Activated T-cell treated with anti-CD3 and anti-CD28 coated beads for 24 hours (primary cell): Measurements from ENCODE around the gene BAG5.
A peak's percentile ranks its signal among the peaks of the same experiment; 100 is the strongest.
"Not testable (repeated sequence)": the region's sequence is repeated elsewhere in the genome, so short reads cannot be mapped to it uniquely, and the experiment has no call there.

ENCODE experiments used
- DNase-seq: peaks from one replicate; pipeline ENCODE4 v3.0.0-alpha.2; 2020; ENCODE audit warnings: low read depth

The BAG5 gene, protein sequence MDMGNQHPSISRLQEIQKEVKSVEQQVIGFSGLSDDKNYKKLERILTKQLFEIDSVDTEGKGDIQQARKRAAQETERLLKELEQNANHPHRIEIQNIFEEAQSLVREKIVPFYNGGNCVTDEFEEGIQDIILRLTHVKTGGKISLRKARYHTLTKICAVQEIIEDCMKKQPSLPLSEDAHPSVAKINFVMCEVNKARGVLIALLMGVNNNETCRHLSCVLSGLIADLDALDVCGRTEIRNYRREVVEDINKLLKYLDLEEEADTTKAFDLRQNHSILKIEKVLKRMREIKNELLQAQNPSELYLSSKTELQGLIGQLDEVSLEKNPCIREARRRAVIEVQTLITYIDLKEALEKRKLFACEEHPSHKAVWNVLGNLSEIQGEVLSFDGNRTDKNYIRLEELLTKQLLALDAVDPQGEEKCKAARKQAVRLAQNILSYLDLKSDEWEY

DNA sequence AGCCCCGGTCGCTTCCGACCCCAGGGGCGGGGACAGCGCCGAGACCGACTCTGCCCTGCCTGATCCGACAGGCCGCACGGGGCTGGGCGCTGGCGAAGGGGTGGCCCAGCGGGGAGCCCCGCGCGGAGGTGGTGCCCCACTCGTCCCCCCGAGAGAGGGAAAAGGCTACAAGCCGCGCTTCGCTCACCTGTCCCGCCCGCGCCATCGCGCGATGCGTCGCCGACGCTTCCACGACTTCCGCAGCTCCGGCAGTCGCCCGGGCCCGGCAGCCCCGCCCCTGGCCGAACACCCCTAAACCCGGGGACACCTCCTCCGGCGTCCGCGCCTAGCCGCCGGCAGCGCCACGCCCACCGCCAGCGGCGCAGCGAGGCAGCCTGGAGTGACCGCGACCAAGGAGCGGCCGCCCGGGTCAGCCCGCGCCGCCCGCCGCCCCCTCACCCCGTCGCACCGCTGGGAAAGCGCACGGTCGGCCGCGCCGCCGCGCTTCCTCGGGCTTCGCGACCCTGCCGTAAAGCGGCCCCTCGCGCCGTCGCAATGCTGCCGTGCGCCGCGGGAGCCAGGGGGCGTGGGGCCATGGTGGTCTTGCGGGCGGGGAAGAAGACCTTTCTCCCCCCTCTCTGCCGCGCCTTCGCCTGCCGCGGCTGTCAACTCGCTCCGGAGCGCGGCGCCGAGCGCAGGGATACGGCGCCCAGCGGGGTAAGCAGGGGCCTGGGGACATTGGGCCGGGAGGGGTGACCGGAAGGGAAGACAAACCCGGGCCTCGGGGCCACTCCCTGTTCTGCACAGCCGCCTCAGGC is at the start of gene BAG5, which contains the start of gene COA8:
Gene BAG5, minus strand, starts transcription at position 229 of the 797 bp plus-strand sequence. CDS start 1,493 bp downstream, outside the sequence.
Gene COA8, plus strand, starts transcription at position 532 of the 797 bp plus-strand sequence. Its CDS starts 42 bp downstream, at position 574.
- peak; percentile 84 for DNase-seq

GRCh38 chr14:103611215-103611614 is 48.8 kb upstream of the BAG5 start:
- no peak for DNase-seq

- DNase-seq: not testable (repeated sequence)
Observed at GRCh38 chr14:103609081-103609480, 46.6 kb upstream of the BAG5 start.

DNA sequence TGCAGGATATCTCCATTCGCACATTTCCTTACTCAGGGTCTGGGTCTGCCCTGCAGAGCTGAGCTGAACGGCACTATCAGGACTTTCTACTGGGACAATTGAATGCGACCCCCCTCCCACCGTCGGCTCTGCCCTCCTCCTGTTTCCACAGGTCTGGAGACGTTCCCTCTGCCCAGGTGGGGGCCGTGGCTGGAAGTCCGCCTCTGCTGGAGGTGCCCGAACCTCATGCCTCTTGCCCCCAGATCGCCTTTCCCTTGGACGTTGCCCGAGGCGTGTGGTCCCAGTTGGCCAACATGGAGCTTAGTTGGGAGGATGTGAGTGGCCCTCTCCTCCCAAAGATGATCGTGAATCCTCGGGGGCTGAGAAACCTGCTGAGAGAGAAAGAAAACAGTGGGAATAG is 45.4 kb upstream of the BAG5 start:
- no peak for DNase-seq

- DNase-seq: peak; percentile 32
Observed at GRCh38 chr14:103606963-103607668, 44.7 kb upstream of the BAG5 start.

GRCh38 chr14:103604620-103605019 is 42.2 kb upstream of the BAG5 start:
- DNase-seq: no peak

DNA sequence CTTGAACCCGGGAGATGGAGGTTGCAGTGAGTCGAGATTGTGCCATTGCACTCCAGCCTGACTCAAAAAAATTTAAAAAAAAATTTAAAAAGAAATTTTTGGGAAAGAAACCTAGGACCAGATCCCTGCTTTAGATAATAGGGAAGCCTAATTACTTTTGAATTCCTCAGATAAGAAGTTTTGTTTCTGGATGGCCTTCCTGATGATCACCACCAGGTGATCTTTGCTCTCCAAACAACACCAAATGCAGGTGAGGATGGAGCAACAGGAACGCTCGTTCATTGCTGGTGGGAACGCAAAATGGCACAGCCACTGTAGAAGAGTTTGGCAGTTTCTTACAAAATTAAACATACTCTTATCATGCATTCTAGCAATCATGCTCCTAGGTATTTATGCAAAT is 38.0 kb upstream of the BAG5 start:
- no peak for DNase-seq

GRCh38 chr14:103597623-103598377 is 35.3 kb upstream of the BAG5 start:
- no peak for DNase-seq

GRCh38 chr14:103594265-103594664 is 31.8 kb upstream of the BAG5 start:
- DNase-seq: no peak

GRCh38 chr14:103593577-103593976 is 31.1 kb upstream of the BAG5 start:
- DNase-seq: no peak

DNA sequence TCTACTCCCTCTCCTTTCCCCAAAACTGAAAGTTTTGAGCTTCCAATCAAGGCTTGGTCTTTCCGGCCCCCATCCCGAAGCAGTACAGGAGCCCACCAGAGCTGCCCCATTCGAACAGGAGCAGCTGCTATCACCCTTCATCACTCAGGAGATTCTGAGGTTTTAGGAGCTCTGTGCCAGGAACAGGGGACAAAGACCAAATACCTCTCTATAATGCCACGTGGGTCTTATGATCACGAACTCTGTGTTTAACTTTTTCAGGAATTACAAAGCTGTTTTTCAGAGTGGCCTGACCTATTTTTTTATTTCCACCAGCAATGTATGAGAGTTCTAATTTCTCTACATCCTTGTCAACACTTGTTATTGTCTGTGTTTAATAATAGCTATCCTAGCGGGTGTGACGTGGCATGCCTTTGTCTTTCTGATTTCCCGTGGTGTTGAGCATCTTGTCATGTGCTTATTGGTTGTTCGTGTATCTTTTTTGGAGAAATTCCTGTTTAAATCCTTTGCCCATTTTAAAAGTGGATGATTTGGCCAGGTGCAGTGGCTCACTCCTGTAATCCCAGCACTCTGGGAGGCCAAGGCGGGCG is 22.0 kb upstream of the BAG5 start:
- no peak for DNase-seq

GRCh38 chr14:103581954-103582703 is 19.7 kb upstream of the BAG5 start:
- no peak for DNase-seq

DNA sequence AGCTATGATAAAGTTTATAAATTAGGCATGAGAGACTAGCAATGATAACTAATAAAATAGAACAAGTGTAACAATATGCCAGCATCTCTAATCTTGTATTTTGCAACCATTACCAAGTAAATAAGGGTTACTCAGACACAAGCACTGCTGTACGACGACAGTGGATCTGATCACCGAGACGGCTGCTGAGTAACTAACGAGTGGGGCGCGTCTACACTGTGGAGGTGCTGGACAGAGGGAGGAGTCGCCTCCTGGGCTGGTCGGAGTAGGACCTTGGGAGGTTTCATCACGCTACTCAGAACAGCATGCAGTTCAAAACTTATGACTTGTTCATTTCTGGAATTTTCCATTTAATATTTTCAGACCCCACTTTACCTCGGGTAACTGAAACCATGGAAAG is 18.7 kb upstream of the BAG5 start:
- DNase-seq: no peak

DNA sequence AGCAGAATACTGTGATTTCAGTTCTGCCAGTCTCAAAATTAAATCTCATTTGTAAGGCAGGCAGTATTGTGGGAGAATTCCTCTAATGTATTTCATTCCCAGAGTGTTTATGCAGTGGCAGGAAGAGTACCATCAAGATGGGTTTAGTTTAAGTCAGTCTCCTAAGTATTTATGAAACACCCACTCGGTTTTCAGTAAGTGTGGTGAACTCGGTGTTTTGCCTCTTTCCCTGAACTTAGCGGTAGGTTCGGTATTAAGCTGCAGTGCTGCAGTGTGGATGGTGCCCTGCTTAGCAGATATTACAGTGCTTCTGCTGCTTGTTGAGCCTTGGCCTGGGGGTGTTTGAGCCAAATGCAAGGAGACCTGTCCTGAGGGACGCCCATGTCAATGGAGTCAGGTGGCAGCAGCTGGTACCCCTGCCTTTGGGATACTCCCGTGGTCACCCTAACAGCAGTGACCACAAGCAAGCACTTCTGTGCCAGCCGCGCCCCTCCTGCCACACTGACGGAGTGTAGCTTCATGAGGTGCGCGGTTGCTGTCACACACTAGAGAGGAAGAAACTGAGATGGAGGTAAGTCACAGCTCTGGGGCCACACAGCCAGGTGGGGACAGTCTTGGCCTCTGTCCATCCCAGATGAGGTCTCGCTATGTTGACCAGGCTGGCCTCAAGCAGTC is 16.1 kb upstream of the BAG5 start:
- no peak for DNase-seq

GRCh38 chr14:103576371-103577024 is 14.0 kb upstream of the BAG5 start:
- no peak for DNase-seq

DNA sequence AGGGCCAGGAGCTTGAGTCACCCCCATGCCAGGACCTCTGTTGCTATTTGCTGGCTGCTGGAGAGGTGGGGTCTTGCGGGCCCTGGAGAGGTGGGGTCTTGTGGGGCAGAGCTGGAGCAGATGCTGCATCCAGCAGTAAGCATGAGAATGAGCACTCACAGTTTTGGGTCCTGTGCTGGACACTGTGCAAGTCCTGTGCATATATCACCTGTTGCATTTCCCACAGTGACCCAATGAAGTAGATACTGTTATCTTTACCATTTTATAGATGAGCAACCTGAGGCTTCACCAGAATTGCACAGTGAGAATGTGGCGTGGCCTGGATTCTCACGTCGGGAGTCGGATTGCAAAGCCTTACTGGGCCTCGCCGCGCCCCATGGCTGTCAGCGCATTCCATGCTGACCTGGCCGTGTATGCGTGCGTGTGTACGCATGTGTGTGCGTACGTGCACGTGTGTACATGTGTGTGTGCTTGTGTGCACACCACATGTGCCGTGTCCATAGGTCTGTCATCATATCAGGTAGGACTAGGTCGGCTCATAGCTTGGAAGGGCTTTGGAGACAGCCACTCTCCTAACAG is 12.3 kb upstream of the BAG5 start:
- DNase-seq: no peak

DNA sequence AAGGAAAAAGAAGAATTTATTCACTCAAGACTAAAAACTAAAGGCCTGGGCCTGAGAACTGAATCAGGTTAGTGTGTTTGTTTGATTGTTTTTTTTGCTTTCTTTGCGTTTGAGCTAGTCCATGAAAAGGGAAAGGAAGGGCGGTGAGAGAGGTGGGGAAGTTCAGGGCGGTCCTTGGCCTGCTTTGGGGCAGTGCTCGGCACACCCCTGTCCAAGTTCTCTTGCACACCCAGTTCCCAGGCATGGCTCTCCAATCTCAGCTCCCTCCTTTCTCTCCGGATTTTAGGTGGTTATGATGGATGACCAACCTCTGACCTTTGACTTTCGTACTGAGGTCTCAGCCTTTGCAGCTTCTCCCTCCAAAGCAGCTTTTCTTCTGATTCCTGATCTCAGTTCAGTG is 11.6 kb upstream of the BAG5 start:
- no peak for DNase-seq

- no peak for DNase-seq
Observed at GRCh38 chr14:103569408-103569807, 7.0 kb upstream of the BAG5 start.

- no peak for DNase-seq
Observed at GRCh38 chr14:103568952-103569351, 6.5 kb upstream of the BAG5 start.
